ENCODE data around the gene AGAP1.

AGAP1 gene

DNA sequence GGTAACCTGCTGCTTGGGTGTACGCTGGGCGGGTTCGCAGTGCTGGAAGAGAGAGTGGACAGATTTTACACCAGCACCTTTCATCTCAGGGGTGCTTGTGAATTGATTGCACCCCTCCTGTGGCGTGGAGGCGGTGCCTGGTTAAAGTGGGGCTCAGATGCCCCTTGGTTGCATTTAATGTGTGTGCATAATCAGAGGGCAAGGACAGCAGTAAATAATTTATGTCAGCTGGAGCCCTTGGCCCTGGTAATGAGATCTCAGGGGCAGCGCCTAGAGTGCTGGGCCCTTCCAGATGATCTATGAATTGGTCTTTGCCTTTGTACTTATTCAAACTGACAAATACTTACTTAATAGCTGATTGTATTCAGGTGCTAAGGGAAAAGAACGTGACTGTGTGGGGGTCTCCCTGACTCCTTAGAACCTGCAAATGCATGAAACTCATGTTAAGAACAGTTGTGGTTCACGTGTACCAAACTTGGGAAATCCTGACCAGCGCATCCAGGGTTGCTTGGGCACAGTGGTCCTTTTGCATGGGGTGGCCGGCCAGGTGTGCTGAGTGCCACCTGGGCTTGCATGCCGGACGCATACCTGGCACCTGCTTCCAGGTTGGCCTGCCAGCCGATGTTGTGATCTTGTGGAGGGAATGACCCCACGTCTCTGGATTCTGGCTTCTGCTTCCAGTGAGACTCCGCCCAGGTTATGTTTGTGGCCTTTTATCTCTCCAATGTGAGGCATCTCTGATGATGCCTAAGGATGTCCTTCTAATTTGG lies 118.5 kb downstream of the AGAP1 start:
- no peak for FAIRE-seq

GRCh38 chr2:235613649-235614048 lies 119.8 kb downstream of the AGAP1 start:
- FAIRE-seq: no peak

GRCh38 chr2:235614176-235614860 lies 120.5 kb downstream of the AGAP1 start:
- no peak for FAIRE-seq

DNA sequence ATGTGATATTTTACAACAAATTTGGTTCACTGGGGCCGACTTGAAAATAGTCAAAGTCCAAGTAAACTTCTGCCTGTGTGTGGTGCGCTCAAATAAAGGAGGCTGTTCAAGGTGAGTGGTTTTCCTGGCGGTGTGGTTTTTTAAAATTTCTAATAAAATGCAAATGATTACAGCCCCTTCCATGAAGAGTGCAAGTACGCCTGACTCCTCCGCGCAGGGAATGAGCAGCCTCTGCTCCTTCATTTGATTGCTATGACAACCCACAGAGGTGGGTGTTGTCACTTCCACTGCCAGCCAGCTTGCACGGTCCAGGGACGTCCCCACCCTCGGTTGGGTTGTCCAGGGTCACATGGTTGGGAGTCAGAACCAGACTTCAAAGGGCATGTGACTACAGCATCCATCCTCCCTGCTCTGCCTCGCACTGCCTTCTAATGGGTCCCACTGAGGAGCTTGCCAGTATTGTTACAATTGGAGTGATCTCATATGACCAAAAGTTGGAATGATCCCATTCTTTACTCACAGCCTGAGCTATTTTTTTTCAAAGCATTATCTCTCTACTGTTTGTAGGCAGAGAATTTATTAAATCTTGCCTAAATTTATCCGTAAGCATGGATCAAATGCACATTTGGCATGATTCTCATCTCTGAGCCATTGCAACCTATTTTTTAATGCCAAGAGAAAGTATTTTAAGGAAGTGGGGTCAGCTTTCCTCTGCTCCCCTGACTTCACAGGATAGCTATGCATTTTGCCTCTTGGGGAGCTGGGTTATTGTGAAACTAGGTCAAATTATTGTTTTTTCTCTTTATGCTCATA lies 121.3 kb downstream of the AGAP1 start:
- no peak for FAIRE-seq

- no peak for FAIRE-seq
Observed at GRCh38 chr2:235616885-235617284, 123.0 kb downstream of the AGAP1 start.

- no peak for FAIRE-seq
Observed at GRCh38 chr2:235618039-235618438, 124.2 kb downstream of the AGAP1 start.

DNA sequence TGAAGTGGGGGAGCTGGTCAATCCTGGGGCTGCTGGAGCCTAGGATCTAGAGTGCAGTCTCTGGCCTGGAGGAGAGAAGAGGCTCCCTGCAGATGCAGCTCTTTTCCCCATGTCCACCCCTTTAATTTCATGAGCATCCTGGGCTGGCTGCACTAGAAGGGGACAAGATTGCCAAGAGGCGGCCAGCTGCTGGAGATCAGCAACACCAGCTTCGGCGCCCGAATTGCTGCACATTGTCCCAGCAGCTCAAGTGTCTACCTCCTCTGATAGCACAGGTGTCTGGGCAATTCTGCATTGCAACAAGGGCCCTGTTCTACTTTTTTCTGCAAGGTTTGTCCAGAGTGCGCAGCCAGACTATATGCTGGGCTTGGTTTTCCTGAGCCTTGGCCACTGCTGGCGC lies 125.7 kb downstream of the AGAP1 start:
- no peak for FAIRE-seq

DNA sequence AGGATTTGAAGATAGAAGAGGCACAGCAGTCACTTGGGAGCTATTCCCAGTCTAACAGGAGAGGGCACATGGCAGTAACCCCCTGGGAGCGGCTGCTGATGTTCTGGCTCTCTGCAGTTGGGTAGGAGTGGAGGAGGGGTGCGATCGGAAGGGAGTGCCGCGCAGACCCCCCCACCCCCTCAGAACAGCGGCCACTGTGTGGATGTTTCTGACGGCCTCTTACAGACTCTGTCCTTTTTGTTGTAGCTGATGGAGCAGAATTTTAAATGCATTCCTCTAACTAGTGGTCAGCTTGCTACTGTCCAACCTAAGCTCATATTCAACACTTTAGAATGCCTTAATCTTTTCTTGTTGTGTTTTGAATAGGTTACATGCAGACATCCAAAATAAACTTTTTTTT lies 127.9 kb downstream of the AGAP1 start:
- no peak for FAIRE-seq

DNA sequence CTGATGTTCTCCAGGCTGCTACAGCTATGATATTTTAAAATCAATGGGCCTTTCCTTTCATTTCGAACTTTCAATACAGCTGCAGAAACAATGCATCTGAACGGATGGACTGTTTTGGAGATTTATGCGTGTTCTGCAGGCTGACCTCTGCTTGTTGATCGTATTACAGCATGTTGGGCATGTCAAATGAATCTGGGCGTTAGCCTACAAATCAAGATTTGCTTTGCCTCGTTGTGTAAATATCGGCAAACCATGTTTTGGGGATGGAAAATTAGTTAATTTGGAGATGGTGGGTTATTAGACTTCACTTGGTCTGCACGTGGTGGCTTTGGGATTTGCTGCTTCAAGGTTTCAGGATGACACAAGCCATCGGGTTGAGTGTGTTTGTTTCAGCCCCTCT lies 129.3 kb downstream of the AGAP1 start:
- FAIRE-seq: no peak

- no peak for FAIRE-seq
Observed at GRCh38 chr2:235623752-235624151, 129.9 kb downstream of the AGAP1 start.

DNA sequence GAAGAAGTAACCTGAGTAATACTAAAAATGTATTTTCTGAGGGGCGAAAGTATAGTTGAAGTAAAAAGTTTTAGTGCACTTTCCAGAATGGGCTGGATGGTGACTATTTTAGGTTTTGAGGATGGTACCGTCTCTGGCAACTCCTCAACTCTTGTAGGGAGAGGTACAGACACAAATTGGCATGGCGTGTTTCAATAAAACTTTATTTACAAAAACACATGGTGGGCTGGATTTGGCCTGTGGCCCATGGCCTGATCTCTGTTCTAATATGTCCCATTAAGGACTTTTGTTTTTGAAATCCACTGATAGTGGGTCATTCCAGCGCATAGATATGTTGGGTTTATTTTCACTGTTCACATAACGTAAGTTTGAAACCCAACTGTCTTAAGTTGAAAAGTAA lies 132.8 kb downstream of the AGAP1 start:
- FAIRE-seq: no peak

DNA sequence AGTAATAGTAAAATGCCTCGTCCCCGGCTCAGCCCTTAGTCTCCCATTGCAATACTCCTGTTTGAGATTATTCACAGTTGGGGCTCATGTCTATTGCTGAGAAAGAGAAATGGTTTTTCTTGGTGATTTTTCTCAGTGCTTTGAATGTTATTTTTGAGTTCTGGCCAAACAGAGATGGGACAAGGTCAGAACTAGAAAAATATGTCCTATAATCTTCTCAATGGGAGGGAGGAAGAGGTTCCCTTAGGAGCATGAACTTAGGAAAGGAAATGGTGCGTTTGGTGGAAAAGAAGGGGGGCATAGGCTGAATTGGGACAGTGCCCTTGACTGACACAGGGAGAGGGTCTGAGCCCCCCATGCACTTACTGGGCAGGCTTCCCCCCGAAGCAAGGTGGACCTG lies 133.8 kb downstream of the AGAP1 start:
- FAIRE-seq: no peak

- FAIRE-seq: no peak
Observed at GRCh38 chr2:235630718-235631296, 137.0 kb downstream of the AGAP1 start.

GRCh38 chr2:235634435-235635158 lies 140.8 kb downstream of the AGAP1 start:
- no peak for FAIRE-seq

GRCh38 chr2:235636546-235636945 lies 142.7 kb downstream of the AGAP1 start:
- no peak for FAIRE-seq

GRCh38 chr2:235637896-235638295 lies 144.1 kb downstream of the AGAP1 start:
- FAIRE-seq: no peak

GRCh38 chr2:235638541-235639427 lies 144.9 kb downstream of the AGAP1 start:
- no peak for FAIRE-seq

- FAIRE-seq: no peak
Observed at GRCh38 chr2:235639428-235639773, 145.6 kb downstream of the AGAP1 start.

DNA sequence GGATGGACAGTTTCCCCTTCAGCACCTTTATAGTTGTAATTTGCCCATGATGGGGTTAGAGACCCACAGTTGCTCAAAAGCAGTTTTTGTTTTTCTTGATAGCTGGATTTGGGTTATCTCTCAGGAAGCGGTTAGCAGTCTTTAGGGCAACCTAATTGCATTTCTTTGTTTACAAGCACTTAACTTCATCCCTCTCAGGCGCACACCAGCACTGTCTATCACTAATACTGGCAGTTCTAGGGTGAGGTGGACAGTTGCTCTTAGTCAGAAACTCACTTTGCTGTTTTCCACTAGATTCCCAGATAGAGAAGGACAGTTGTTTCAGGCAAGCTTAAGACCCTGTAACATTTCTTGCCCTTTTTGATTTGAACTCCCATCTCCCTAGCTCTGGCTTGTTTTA lies 146.0 kb downstream of the AGAP1 start:
- no peak for FAIRE-seq

- no peak for FAIRE-seq
Observed at GRCh38 chr2:235640377-235640776, 146.5 kb downstream of the AGAP1 start.

DNA sequence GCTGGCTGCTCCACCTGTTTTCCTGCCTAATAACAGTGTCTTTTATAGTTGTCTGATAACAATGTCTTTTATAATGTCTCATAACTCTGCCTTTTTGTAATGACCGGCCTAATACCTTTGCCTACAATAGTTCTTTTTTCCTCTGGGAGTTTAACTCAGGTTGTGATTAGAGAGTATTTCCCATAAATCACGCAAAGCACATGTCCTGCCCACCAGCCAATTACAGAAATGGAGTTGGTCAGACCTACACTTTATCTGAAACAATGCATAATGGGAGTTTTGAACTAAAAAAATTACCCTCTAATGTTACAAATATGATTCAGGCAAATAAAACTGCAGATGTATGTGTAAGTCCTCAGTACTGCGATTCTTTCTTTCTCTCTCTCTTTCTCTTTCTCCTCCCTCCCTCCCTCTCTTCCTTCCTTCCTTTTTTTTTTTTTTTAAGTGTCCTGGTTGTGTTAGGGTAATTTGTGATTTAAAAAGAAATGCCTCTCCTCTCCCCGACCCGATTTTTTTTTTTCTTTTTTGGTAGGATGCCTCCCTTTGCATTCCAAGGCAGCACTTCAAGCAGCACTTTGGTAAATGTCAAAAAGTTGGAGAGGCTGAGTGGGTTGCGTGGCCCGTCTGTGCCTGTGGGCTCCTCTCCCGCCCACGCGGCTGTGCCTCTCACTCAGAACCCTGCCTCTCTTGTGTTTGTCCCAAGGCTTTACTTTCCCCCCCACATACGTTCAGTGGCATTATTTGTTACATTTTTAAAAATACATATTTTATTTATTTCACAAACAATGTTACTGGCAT lies 147.3 kb downstream of the AGAP1 start:
- FAIRE-seq: no peak
